ENCODE measurements around the gene HYAL3. TPM values are rescaled to one million over a fixed set of nuclear protein-coding genes. Genes with fewer than 3 reads are reported as not detected.
"Not testable (repeated sequence)": the region's sequence is repeated elsewhere in the genome, so short reads cannot be mapped to it uniquely, and the experiment has no call there.

The HYAL3 gene
- total RNA-seq, 2 donors from 2014 or later = 0.74 to 3.5 TPM

DNA sequence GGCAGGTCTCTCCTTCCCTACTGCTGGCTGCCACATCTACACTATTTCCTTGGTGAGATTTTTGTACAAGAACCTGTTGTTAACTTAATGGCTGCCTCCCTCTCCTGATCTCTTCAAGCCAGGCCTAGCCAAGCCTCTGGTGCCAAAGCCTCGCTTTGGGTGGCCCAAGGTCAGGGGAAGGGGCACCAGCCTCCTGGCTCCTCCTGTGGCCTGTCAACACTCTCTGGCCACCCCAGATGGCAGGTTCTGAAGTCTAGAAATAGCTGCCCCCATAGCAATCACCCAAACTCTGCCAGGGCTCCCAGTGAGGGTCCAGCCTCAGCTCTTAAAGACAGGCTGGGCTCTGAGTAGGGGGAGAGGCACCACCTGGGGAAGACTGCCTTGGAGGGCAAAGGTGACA, 11.9 kb downstream of the HYAL3 start:
- Histone ChIP-seq H3K4me3 (no peak overlapping the region), H3K27ac (peak overlapping the region; percentile 55 to 67), H3K4me1 (peaks cover 0 to 47% of the 10 kb centered on the region in 2 donors), H3K9me3 (no peaks in the 10 kb centered on the region), H3K36me3 (peaks cover 38% of the 10 kb centered on the region), H3K27me3 (no peaks in the 10 kb centered on the region)
- no peak for DNase-seq (ENCODE audit: low spot score)
- TF ChIP-seq, protein P1, sequence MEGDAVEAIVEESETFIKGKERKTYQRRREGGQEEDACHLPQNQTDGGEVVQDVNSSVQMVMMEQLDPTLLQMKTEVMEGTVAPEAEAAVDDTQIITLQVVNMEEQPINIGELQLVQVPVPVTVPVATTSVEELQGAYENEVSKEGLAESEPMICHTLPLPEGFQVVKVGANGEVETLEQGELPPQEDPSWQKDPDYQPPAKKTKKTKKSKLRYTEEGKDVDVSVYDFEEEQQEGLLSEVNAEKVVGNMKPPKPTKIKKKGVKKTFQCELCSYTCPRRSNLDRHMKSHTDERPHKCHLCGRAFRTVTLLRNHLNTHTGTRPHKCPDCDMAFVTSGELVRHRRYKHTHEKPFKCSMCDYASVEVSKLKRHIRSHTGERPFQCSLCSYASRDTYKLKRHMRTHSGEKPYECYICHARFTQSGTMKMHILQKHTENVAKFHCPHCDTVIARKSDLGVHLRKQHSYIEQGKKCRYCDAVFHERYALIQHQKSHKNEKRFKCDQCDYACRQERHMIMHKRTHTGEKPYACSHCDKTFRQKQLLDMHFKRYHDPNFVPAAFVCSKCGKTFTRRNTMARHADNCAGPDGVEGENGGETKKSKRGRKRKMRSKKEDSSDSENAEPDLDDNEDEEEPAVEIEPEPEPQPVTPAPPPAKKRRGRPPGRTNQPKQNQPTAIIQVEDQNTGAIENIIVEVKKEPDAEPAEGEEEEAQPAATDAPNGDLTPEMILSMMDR (IDR thresholded peaks at IDR 0.05) = no peak

DNA sequence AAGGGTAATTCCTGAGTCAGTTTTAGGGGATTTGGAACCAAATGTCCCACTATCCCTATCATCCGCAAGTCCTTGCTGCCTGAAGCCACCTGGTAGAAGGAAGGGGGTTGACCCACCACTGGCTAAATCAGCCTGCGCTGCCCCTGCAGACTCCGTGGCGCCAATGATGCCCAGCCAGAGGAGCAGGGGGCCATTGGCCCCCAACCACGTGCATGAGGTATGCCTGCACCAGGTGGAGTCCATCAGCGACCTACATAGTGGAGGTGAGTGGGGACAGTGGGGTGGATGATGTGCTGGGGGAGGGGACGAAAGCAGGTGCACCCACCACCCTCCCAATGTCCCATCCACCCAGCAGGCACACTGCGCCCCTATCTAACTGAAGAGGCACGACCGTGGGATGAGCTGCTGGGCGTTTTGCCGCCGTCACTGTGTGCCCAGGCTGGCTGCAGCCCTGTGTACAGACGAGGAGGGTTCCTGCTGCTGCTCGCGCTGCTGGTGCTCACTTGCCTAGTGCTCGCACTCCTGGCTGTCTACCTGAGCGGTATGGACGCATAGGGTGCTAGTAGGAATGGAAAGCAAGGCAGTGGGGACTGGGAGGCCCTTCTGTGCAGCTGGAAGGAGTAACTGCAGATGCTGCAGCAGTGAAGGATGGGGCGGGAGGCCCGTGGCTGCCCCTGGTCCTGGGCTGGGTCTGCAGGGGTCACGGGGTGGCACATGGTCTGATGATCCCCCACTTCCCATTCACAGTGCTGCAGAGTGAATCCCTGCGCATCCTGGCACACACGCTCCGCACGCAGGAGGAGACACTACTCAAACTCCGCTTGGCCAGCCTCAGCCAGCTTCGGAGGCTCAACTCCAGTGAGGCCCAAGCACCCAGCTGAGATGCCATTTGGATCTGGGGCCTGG, 12.6 kb downstream of the HYAL3 start:
- Histone ChIP-seq H3K4me3 (no peak overlapping the region), H3K36me3 (peaks cover 38% of the 10 kb centered on the region), H3K27me3 (no peaks in the 10 kb centered on the region), H3K27ac (peak overlapping the region; percentile 55 to 67), H3K4me1 (peaks cover 0 to 41% of the 10 kb centered on the region in 2 donors), H3K9me3 (no peaks in the 10 kb centered on the region)
- TF ChIP-seq, protein P1 (IDR thresholded peaks at IDR 0.05) = no peak
- no peak for DNase-seq (ENCODE audit: low spot score)

DNA sequence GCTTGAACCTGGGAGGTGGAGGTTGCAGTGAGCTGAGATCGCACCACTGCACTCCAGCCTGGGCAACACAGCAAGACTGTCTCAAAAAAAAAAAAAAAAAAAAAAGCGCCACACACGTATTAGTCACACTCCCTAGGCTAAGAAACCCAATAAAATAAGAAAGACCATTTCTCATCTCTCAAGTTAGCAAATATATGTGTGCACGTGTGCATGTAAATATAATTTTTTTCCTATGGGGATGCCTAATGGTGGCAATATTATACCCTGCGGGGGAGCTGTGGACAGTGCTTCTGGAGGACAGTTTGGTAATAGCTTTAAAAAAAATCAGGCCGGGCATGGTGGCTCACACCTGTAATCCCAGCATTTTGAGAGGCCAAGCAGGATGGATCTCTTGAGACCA, 15.1 kb downstream of the HYAL3 start:
- not testable (repeated sequence) for H3K4me3 ChIP-seq; H3K9me3 ChIP-seq; H3K27ac ChIP-seq; H3K27me3 ChIP-seq; DNase-seq (ENCODE audit: low spot score)
- H3K36me3 ChIP-seq = peaks cover 23% of the 10 kb centered on the region
- H3K4me1 ChIP-seq = peaks cover 0 to 34% of the 10 kb centered on the region in 2 donors

DNA sequence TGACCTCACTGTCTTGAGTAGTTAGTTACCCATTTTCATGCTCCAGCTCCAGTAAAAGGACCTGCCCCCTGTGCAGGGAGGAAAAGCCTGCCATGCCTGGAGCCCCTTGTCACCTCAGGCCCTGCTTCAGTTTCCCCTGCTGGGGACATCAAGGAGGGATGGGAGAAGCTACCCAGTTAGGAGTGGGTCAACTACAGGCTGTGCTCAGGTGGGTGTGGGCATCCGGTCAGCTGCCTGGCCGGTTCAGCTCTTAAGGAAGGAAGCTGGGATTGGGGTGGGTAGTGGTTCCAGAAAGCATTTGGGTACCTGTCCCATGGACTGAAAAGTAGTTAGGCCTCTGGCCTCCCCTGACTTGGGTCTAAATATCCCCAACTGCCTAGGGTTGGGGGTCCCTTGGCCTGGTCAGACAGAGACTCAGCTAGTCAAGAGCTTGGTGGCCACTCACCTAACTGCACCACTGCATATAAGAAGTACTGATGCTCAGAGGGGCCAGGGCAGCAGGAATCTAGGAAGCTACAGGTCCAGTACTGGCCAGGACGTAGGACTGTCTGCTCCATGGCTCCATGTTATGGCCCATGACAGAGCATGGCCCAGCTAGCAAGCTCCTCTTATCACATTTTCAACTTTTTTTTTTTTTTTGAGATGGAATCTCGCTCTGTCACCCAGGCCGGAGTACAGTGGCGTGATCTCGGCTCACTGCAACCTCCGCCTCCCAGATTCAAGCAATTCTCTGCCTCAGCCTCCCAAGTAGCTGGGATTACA, 19.8 kb downstream of the HYAL3 start:
- DNase-seq (ENCODE audit: low spot score) = no peak
- Histone ChIP-seq H3K4me3 (peak overlapping the region in 1 of 2 donors; percentile 10), H3K27me3 (no peaks in the 10 kb centered on the region), H3K9me3 (no peaks in the 10 kb centered on the region), H3K27ac (peak overlapping the region; percentile 71 to 87), H3K36me3 (no peaks in the 10 kb centered on the region), H3K4me1 (peaks cover 0 to 33% of the 10 kb centered on the region in 2 donors)
- TF ChIP-seq, protein P1 (IDR thresholded peaks at IDR 0.05) = no peak

DNA sequence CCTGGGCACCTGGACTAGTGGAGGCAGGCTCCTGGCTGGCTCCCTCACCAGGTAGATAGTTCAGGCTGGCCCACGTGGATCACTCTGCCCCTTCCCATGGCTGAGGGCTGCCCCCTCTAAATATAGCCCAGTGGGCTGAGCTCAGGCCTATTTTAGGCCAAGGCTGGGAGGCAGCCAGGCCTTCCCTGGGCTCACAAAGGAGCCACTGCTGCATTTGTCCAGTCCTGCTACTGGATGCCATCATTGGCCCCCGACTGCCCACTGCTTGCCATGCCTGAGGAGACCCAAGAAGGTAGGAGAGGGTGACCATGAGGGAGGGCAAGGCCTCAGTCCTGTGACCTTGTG, 20.4 kb downstream of the HYAL3 start, which contains the start of gene LSMEM2:
Gene LSMEM2, plus strand, starts transcription at position 208 of the 345 bp plus-strand sequence. Its CDS starts 27 bp downstream, at position 235.
- H3K27ac ChIP-seq = peak within 1 kb of the TSS; percentile 71 to 87
- TF ChIP-seq, protein P1 (IDR thresholded peaks at IDR 0.05) = no peak
- H3K4me3 ChIP-seq = peak within 1 kb of the TSS in 1 of 2 donors; percentile 10

More for the DNA sequence above, 20.4 kb downstream of the HYAL3 start, which contains the start of gene LSMEM2:
- DNase-seq (ENCODE audit: low spot score) = no peak
- no peaks in the 10 kb centered on the region for H3K27me3 ChIP-seq
- no peaks in the 10 kb centered on the region for H3K36me3 ChIP-seq
- peaks cover 0 to 39% of the 10 kb centered on the region in 2 donors for H3K4me1 ChIP-seq
- H3K9me3 ChIP-seq = no peaks in the 10 kb centered on the region

Measured in right atrium auricular region (tissue), 2 donors.